Measurements from ENCODE around the gene LSM3. TPM values are rescaled to one million over a fixed set of nuclear protein-coding genes. Genes with fewer than 3 reads are reported as not detected.

The LSM3 gene
- total and polyA plus RNA-seq, 4 experiments from 2014 or later = 7.2 to 30.7 (median 15.1) TPM

DNA sequence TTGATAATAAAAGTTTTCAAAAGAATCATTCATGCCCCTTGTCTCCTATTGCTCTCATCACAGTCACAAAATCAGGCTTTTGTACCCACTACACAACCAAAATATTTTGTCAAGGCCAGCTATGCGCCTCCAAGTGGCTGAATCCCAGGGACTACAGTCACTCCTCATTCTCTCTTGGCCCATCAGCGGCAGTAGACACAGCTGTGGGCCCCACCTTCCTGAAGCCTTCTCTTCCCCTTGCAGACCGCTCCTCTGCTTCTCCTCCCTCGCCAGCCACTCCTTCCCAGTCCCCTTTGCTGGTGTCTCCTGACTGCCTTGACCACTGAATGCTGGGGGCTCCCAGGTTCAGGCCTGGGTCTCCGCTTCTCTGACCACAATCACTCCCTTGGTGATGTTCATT lies 52.1 kb downstream of the LSM3 start:
- Histone ChIP-seq H3K27me3 (ENCODE audit: insufficient read depth, low read length) (no peaks in the 10 kb centered on the region), H3K36me3 (ENCODE audit: insufficient read depth, low read length) (no peaks in the 10 kb centered on the region), H3K27ac (ENCODE audit: low read depth, low read length) (no peak overlapping the region), H3K4me1 (ENCODE audit: insufficient read depth, low read length) (no peaks in the 10 kb centered on the region), H3K9me3 (ENCODE audit: control insufficient read depth in 1 of 2, low read length in 2 of 2) (no peaks in the 10 kb centered on the region), H3K4me3 (ENCODE audit: low read length in 2 of 2) (no peak overlapping the region)
- Mint-ChIP-seq H3K4me1 (peaks cover 0 to 6% (median 5%) of the 10 kb centered on the region in 4 donors), H3K36me3 (peaks cover 2 to 8% of the 10 kb centered on the region in 2 donors), H3K27ac (peak overlapping the region in 1 of 7 donors; percentile 26), H3K27me3 (peaks cover 36 to 39% of the 10 kb centered on the region in 2 donors), H3K9me3 (peaks cover 0 to 23% (median 16%) of the 10 kb centered on the region in 8 donors), H3K4me3 (no peak overlapping the region)
- no peak for DNase-seq
- ChIA-PET POLR2A (ENCODE audit: partially characterized antibody) (no interaction called here), CTCF (ENCODE audit: partially characterized antibody) (no interaction called here)
- intact Hi-C loops (cut with micrococcal nuclease) = no loop called here

DNA sequence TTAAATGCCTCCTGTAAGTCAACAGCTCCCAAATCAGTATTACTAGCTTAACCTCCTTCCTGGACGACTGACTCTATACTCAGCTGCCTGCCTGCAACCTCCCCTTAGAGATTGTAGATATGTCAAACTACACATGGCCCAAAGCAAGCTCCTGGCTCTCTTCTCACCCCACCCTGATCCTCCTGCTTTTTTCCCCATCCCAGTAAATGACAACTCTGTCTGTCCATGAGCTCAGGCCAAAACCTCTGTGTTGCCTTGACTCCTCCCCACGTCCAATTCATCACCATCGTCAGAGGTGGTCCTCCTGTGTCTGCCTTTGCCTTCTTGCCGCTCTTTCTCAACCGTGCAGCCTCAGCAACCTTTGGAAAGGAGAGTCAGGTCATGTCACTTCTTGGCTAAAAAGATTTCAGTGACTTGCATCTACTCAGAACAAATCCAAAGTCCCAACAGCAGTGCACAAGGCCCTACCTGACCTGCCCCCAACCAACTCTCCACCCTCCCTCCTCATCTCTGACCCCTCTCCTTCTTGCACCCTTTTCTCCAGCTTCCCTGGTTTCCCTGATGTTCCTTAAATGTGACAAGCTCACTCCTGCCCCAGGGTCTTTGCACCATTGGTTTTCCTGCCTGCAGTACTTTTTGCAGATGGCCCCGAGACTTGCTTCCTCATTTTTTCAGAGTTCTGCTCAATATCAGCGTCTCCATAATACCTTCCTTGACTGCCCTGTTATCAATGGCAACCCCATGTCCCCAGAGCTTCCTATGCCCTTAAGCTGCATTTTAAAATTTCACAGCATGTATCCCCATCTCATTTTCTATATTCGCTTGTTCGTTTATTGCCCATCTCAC lies 52.8 kb downstream of the LSM3 start:
- no peak for DNase-seq
- POLR2A ChIA-PET (ENCODE audit: partially characterized antibody) = no interaction called here

DNA sequence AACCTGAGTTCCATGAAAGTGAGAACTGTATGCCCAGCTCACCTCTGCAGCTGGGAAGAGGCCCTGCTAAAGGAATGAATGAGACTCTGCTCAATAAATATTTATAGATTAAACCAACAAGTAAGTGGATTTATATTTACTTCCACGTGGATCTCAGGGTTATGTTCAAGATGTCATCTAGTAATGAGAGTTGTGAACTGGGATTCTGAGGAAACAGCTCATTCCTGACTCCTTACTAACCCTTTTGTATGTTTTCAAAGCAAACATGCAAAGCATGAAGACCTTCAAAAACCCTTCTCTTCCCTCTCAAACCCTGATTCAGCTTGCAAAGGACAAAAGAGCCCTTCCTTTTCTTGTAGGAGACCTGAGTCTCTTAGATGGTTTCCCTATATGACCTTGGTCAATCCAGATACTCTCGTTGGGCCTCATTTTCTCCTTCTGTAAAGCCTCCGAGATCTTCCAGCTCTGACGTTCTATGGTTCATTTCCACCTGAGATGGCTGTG lies 53.4 kb downstream of the LSM3 start:
- H3K9me3 ChIP-seq (ENCODE audit: control insufficient read depth in 1 of 2, low read length in 2 of 2) = no peaks in the 10 kb centered on the region
- H3K4me3 ChIP-seq (ENCODE audit: low read length in 2 of 2) = no peak overlapping the region
- peaks cover 29 to 33% of the 10 kb centered on the region in 2 donors for H3K27me3 Mint-ChIP-seq
- no peak overlapping the region for H3K27ac Mint-ChIP-seq
- no peak overlapping the region for H3K27ac ChIP-seq (ENCODE audit: low read depth, low read length)
- H3K9me3 Mint-ChIP-seq = peaks cover 0 to 23% (median 16%) of the 10 kb centered on the region in 8 donors
- intact Hi-C loops (cut with micrococcal nuclease) = no loop called here
- peaks cover 2 to 8% of the 10 kb centered on the region in 2 donors for H3K36me3 Mint-ChIP-seq
- DNase-seq = no peak
- no peaks in the 10 kb centered on the region for H3K36me3 ChIP-seq (ENCODE audit: insufficient read depth, low read length)
- POLR2A ChIA-PET (ENCODE audit: partially characterized antibody) = no interaction called here
- H3K4me1 ChIP-seq (ENCODE audit: insufficient read depth, low read length) = no peaks in the 10 kb centered on the region
- no peaks in the 10 kb centered on the region for H3K27me3 ChIP-seq (ENCODE audit: insufficient read depth, low read length)
- CTCF ChIA-PET (ENCODE audit: partially characterized antibody) = no interaction called here
- H3K4me1 Mint-ChIP-seq = peaks cover 0 to 6% (median 5%) of the 10 kb centered on the region in 4 donors
- H3K4me3 Mint-ChIP-seq = no peak overlapping the region

More for the DNA sequence above, 52.8 kb downstream of the LSM3 start:
- no peak overlapping the region for H3K4me3 Mint-ChIP-seq
- Histone ChIP-seq H3K27me3 (ENCODE audit: insufficient read depth, low read length) (no peaks in the 10 kb centered on the region), H3K4me1 (ENCODE audit: insufficient read depth, low read length) (no peaks in the 10 kb centered on the region), H3K9me3 (ENCODE audit: control insufficient read depth in 1 of 2, low read length in 2 of 2) (no peaks in the 10 kb centered on the region), H3K36me3 (ENCODE audit: insufficient read depth, low read length) (no peaks in the 10 kb centered on the region), H3K4me3 (ENCODE audit: low read length in 2 of 2) (no peak overlapping the region), H3K27ac (ENCODE audit: low read depth, low read length) (no peak overlapping the region)
- H3K4me1 Mint-ChIP-seq = peaks cover 0 to 6% (median 5%) of the 10 kb centered on the region in 4 donors
- intact Hi-C loops (cut with micrococcal nuclease) = no loop called here
- CTCF ChIA-PET (ENCODE audit: partially characterized antibody) = no interaction called here
- peaks cover 2 to 8% of the 10 kb centered on the region in 2 donors for H3K36me3 Mint-ChIP-seq
- H3K27ac Mint-ChIP-seq = no peak overlapping the region
- H3K9me3 Mint-ChIP-seq = peaks cover 0 to 23% (median 16%) of the 10 kb centered on the region in 8 donors
- H3K27me3 Mint-ChIP-seq = peaks cover 30 to 36% of the 10 kb centered on the region in 2 donors

DNA sequence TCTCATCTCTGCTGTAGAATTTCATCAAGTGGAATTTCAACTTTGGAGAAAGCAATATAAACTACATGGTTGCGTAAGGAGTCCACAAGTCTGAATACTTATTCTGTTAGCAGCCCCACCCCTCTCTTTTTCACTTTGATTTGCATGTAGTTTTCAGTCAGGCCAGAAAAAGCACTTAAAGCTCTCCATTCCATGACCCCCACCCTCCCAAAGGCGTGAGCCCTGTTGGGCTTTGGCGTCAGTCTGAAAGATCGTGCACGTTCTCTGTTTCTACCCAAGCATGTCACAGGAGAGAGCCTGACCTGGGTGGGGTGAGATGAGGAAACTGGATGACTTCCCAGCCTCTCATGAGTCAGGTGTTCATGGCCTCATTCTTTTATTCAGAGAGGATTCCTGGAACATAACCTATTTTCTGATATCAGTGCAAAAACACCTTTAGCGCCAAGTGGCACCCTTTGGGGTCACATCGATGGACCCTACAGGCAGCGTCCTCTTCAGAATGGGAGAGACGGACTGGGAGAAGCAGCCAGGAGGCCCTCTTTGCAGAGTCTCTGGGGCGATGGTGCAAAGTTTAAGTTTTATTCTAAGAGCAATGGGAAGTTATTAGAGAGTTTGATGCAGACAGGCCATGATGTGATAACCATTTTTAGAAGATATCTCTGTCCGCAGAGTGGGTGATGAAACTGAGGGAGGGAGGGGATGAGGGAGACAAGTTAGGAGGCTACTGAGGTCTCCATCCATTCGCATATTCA lies 55.8 kb downstream of the LSM3 start:
- POLR2A ChIA-PET (ENCODE audit: partially characterized antibody) = no interaction called here
- H3K36me3 Mint-ChIP-seq = peaks cover 2 to 8% of the 10 kb centered on the region in 2 donors
- CTCF ChIA-PET (ENCODE audit: partially characterized antibody) = no interaction called here

DNA sequence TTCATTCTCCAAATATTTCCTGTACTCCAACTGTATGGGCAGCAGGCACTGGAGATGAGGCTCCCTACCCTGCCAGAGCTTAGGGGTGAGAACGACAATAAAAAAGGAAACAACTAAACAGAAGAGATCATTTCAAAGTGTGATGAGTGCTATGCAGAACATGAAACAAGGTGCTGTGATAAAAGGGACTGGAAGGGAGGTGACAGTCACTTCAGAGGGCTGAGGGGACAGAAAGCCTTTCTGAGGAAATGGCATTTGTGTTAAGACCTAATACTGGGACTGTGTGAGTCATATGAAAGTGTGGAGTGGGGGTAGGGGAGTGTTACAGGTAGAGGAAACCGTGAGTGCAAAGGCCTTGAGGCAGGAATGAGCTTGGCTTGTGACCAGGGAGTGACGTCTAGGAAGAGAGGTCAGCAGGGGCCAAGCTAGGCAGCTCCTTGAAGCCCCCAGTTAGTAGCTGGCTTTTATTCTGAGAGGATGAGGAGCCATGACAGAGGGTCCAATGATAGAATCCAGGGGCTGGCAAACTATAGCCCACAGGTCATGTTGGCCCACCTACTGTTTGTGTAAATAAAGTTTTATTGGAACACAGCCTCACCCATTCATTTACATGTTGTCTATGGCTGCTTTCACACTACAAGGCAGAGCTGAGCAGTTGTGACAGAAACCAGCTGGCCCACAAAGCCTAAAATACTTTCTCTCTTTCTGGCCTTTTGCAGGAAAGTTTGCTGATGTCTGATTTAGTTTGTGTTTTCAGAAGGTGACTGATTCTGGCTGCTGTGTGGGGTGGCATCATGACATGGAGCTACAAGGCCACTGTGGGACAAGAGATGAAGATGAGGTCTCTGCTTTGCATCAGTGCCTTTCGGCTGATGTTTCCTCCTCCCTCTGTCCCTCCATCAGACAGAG lies 56.6 kb downstream of the LSM3 start:
- Histone ChIP-seq H3K27me3 (ENCODE audit: insufficient read depth, low read length) (no peaks in the 10 kb centered on the region), H3K4me3 (ENCODE audit: low read length in 2 of 2) (no peak overlapping the region), H3K36me3 (ENCODE audit: insufficient read depth, low read length) (no peaks in the 10 kb centered on the region), H3K27ac (ENCODE audit: low read depth, low read length) (no peak overlapping the region), H3K4me1 (ENCODE audit: insufficient read depth, low read length) (no peaks in the 10 kb centered on the region), H3K9me3 (ENCODE audit: control insufficient read depth in 1 of 2, low read length in 2 of 2) (no peaks in the 10 kb centered on the region)
- H3K36me3 Mint-ChIP-seq = peaks cover 2 to 8% of the 10 kb centered on the region in 2 donors
- peaks cover 0 to 6% (median 5%) of the 10 kb centered on the region in 4 donors for H3K4me1 Mint-ChIP-seq
- CTCF ChIA-PET (ENCODE audit: partially characterized antibody) = interaction anchor here (2.3 kb wide), 1 partner anchor 32 kb away, joined by 8 read pairs; no protein-coding TSS in a partner anchor
- H3K27ac Mint-ChIP-seq = no peak overlapping the region
- intact Hi-C loops (cut with micrococcal nuclease) = no loop called here
- peaks cover 26 to 32% of the 10 kb centered on the region in 2 donors for H3K27me3 Mint-ChIP-seq
- POLR2A ChIA-PET (ENCODE audit: partially characterized antibody) = no interaction called here
- no peak for DNase-seq
- peaks cover 0 to 23% (median 16%) of the 10 kb centered on the region in 8 donors for H3K9me3 Mint-ChIP-seq
- no peak overlapping the region for H3K4me3 Mint-ChIP-seq

More for the DNA sequence above, 55.8 kb downstream of the LSM3 start:
- H3K9me3 ChIP-seq (ENCODE audit: control insufficient read depth in 1 of 2, low read length in 2 of 2) = no peaks in the 10 kb centered on the region
- H3K4me3 Mint-ChIP-seq = no peak overlapping the region
- no peak overlapping the region for H3K27ac ChIP-seq (ENCODE audit: low read depth, low read length)
- H3K4me1 ChIP-seq (ENCODE audit: insufficient read depth, low read length) = no peaks in the 10 kb centered on the region
- H3K36me3 ChIP-seq (ENCODE audit: insufficient read depth, low read length) = no peaks in the 10 kb centered on the region
- H3K4me3 ChIP-seq (ENCODE audit: low read length in 2 of 2) = no peak overlapping the region
- H3K27me3 Mint-ChIP-seq = peaks cover 26 to 32% of the 10 kb centered on the region in 2 donors
- intact Hi-C loops (cut with micrococcal nuclease) = no loop called here
- DNase-seq = no peak
- H3K4me1 Mint-ChIP-seq = peaks cover 0 to 6% (median 5%) of the 10 kb centered on the region in 4 donors
- peaks cover 0 to 23% (median 16%) of the 10 kb centered on the region in 8 donors for H3K9me3 Mint-ChIP-seq
- H3K27ac Mint-ChIP-seq = no peak overlapping the region
- H3K27me3 ChIP-seq (ENCODE audit: insufficient read depth, low read length) = no peaks in the 10 kb centered on the region

DNA sequence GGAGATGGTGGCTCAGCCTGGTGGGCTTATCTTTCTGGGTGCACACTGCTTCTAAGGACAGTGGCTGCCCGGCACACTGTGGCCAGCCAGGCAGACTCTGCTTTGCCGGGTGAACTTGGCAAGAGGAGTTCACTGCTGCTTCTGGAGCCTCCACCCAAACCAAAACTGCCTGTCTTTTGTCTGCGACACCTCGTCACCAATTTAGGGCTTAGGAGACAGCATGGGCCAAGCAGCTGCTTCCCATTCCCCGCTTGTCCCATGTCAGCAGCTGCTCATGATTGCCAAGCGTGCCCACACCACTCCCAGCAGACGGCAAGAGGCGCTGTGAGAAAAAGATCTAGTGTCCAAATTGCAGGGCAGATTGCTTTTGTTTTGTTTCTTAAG lies 57.3 kb downstream of the LSM3 start:
- POLR2A ChIA-PET (ENCODE audit: partially characterized antibody) = no interaction called here
- CTCF ChIA-PET (ENCODE audit: partially characterized antibody) = interaction anchor here (2.3 kb wide), 1 partner anchor 32 kb away, joined by 8 read pairs; no protein-coding TSS in a partner anchor

More for the DNA sequence above, 57.3 kb downstream of the LSM3 start:
- no peak overlapping the region for H3K4me3 ChIP-seq (ENCODE audit: low read length in 2 of 2)
- peaks cover 0 to 23% (median 16%) of the 10 kb centered on the region in 8 donors for H3K9me3 Mint-ChIP-seq
- no peaks in the 10 kb centered on the region for H3K4me1 ChIP-seq (ENCODE audit: insufficient read depth, low read length)
- no peaks in the 10 kb centered on the region for H3K27me3 ChIP-seq (ENCODE audit: insufficient read depth, low read length)
- peaks cover 24 to 31% of the 10 kb centered on the region in 2 donors for H3K27me3 Mint-ChIP-seq
- no peak overlapping the region for H3K27ac ChIP-seq (ENCODE audit: low read depth, low read length)
- H3K9me3 ChIP-seq (ENCODE audit: control insufficient read depth in 1 of 2, low read length in 2 of 2) = no peaks in the 10 kb centered on the region
- peaks cover 2 to 8% of the 10 kb centered on the region in 2 donors for H3K36me3 Mint-ChIP-seq
- intact Hi-C loops (cut with micrococcal nuclease) = no loop called here
- DNase-seq = no peak
- no peaks in the 10 kb centered on the region for H3K36me3 ChIP-seq (ENCODE audit: insufficient read depth, low read length)
- no peak overlapping the region for H3K27ac Mint-ChIP-seq
- peaks cover 0 to 6% (median 5%) of the 10 kb centered on the region in 4 donors for H3K4me1 Mint-ChIP-seq
- no peak overlapping the region for H3K4me3 Mint-ChIP-seq
